ENCODE results near the gene AATK.

DNA sequence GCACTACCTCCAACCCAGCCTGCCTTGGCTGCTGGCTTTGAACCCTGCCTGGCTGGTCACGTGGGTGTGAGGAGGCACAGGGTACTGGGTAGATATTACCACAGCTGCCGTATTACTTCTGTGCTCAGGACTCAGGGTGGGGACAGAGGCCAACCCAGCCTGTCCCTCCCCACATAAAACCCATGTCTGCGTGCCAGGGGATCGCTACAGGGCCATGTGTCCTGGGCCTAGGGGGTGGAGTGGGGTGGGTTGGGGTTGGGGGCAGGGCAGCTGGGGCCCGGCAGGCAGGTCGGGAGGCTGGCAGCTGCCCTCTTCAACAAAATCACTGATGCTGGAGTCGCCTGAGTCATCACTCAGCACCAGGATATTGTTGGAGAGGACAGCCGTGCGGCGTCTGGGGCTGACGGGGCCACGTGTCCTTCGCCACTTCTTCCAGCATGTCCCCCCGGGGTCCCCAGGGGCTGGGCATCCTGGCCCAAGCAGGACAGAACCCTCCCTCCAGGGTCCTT, 40.4 kb downstream of the AATK start:
- TF ChIP-seq EZH2phosphoT487 (IDR thresholded peaks at IDR 0.05; ENCODE audit: insufficient read depth, low read depth): no peak
- no peak for TF ChIP-seq EZH2 (IDR thresholded peaks at IDR 0.05; ENCODE audit: insufficient read depth, poor library complexity, severe bottlenecking)
